Fibroblast of the aortic adventitia (primary cell): ENCODE results near the gene KCNJ5. TPM values are rescaled to one million over a fixed set of nuclear protein-coding genes. Genes with fewer than 3 reads are reported as not detected.

Experiments used
- DNase-seq: peaks from one replicate; pipeline ENCODE4 v3.0.0-alpha.2; 2010; ENCODE audit warnings: low read depth
- H3K4me3 ChIP-seq: 2 replicates; pipeline ENCODE4 v1.5.1; 2011; ENCODE audit warnings: low read depth, mild to moderate bottlenecking, control low read depth, low read length, moderate library complexity
- CTCF ChIP-seq: IDR thresholded peaks from 2 replicates; pipeline ENCODE4 v1.5.1; 2011; ENCODE audit warnings: mild to moderate bottlenecking, low read length, control low read depth, inconsistent platforms; ENCODE audit not compliant: insufficient read depth
- total RNA-seq: library from RNA; depleted of rRNA; stranded (reverse); fragments of >200 nt; gene quantifications from 2 replicates; pipeline ENCODE4 v1.2.3, GENCODE V29; 2012; ENCODE audit warnings: low replicate concordance

The KCNJ5 gene
- total RNA-seq, 1 donor, result 0.09 TPM

GRCh38 chr11:128956401-128957201 is 65.4 kb downstream of the KCNJ5 start:
- peak; percentile 74 for TF ChIP-seq CTCF
- DNase-seq, result peak; percentile 83
- H3K4me3 ChIP-seq, result no peak overlapping the region

- TF ChIP-seq CTCF, result no peak
- DNase-seq, result no peak
These were observed 66.0 kb downstream of the KCNJ5 start for GRCh38 chr11:128957202-128957482.

GRCh38 chr11:128961645-128962044 is 70.5 kb downstream of the KCNJ5 start:
- H3K4me3 ChIP-seq, result no peak overlapping the region
- no peak for TF ChIP-seq CTCF
- no peak for DNase-seq

More at GRCh38 chr11:128957202-128957482, 66.0 kb downstream of the KCNJ5 start:
- H3K4me3 ChIP-seq, result no peak overlapping the region

GRCh38 chr11:128962896-128963295 is 71.7 kb downstream of the KCNJ5 start:
- H3K4me3 ChIP-seq, result no peak overlapping the region
- DNase-seq, result no peak
- no peak for TF ChIP-seq CTCF

- H3K4me3 ChIP-seq, result no peak overlapping the region
- no peak for DNase-seq
- TF ChIP-seq CTCF, result no peak
These were observed 72.7 kb downstream of the KCNJ5 start for GRCh38 chr11:128963744-128964325.

- no peak overlapping the region for H3K4me3 ChIP-seq
- no peak for DNase-seq
- no peak for TF ChIP-seq CTCF
These were observed 73.3 kb downstream of the KCNJ5 start for GRCh38 chr11:128964463-128964930.
